Spleen (tissue), 7 donors: ENCODE results near the gene IKBKG.

Experiments used
- CTCF ChIP-seq, 11 experiments: fragments of 200-600 bp in 7 of 11; fragments of 450-650 bp in 4 of 11; sonication (generic) in 4 of 11; IDR thresholded peaks in 8 of 11; conservative IDR thresholded peaks in 3 of 11; 1 replicate in 7 of 11; 2 replicates in 4 of 11; pipeline versions ENCODE4 v1.4.0 to v1.8.0; 2016 to 2021; ENCODE audit warnings: antibody characterized with exemption in 11 of 11, inconsistent platforms in 4 of 11, mild to moderate bottlenecking in 1 of 11
- POLR2A ChIP-seq, 3 donors: fragments of 450-650 bp; IDR thresholded peaks; one replicate each; pipeline ENCODE4 v1.5.1; 2017; ENCODE audit warnings: antibody characterized with exemption in 3 of 3, mild to moderate bottlenecking in 1 of 3
- POLR2AphosphoS5 ChIP-seq, 3 donors: sonication (generic); formaldehyde crosslinking; IDR thresholded peaks; one replicate each; pipeline ENCODE4 v1.5.1; 2017; ENCODE audit warnings: antibody characterized with exemption in 3 of 3
- donor health status: DM: no; HTN: no; CAD: no; lungs with moderate emphysema.
- donor health status: DM: no; HTN: no; CAD: no.
- donor health status: DM: no; HTN: no; CAD: no.

- TF ChIP-seq POLR2A (IDR thresholded peaks at IDR 0.05) (no peak), CTCF (IDR thresholded peaks at IDR 0.05 in 8 of 11, conservative IDR thresholded peaks at IDR 0.05 in 3 of 11) (no peak), POLR2AphosphoS5 (IDR thresholded peaks at IDR 0.05) (no peak)
Observed at GRCh38 chrX:154599531-154599930, 52.1 kb downstream of the IKBKG start.
